ENCODE data around the gene ARL17A. TPM values are rescaled to one million over a fixed set of nuclear protein-coding genes. Genes with fewer than 3 reads are reported as not detected.

Gene ARL17A
- total RNA-seq, 1 experiment from 2014 or later, result 2.4 TPM

Small RNA genes lying within 50 kb of the gene (small RNA-seq; reads per million reads assigned to genes)
- 0 reads per million in 2 experiments for gene RN7SL199P

Other genes starting within 250 kb of the ARL17A start
- gene ARL17B, start 217.9 kb downstream of the ARL17A start, total RNA-seq (2014; rRNA removed; shearing (Covaris generic)), result 4.6 and 7.0 TPM in 2 replicates
- gene LRRC37A2, start 67.2 kb downstream of the ARL17A start, total RNA-seq (2014; rRNA removed; shearing (Covaris generic)), result 5.9 and 7.5 TPM in 2 replicates
- gene NSF, start 11.0 kb upstream of the ARL17A start, total RNA-seq (2014; rRNA removed; shearing (Covaris generic)), result 48.5 and 54.3 TPM in 2 replicates
- gene WNT3, start 239.0 kb upstream of the ARL17A start, total RNA-seq (2014; rRNA removed; shearing (Covaris generic)), result 0.77 and 1.1 TPM in 2 replicates